Endothelial cell of umbilical vein (primary cell): ENCODE measurements around the gene PITPNM3. TPM values are rescaled to one million over a fixed set of nuclear protein-coding genes. Genes with fewer than 3 reads are reported as not detected.

Experiments used
- BruUV-seq: library from RNA; stranded (reverse); fragments of 400-500 nt; replicated peaks from 2 replicates; lab custom pipeline; 2021; lab: Mats Ljungman, UMichigan
- CTCF ChIA-PET: fragments of 300-600, 350-600 bp; sonication (Branson Sonifier 250); formaldehyde crosslinking; loops from one replicate; lab custom pipeline; 2021; ENCODE audit warnings: antibody characterized with exemption, inconsistent platforms; lab: Charles Lee
- POLR2A ChIA-PET: fragments of 300-600, 350-600 bp; sonication (Branson Sonifier 250); formaldehyde crosslinking; loops from one replicate; lab custom pipeline; 2021; ENCODE audit warnings: antibody characterized with exemption, inconsistent platforms; lab: Charles Lee
- DNase-seq: peaks from one replicate; pipeline ENCODE4 v3.0.0-alpha.2; 2011; ENCODE audit warnings: low read depth, low spot score
- FAIRE-seq: peaks from 2 replicates; lab custom pipeline; 2011; peaks lifted over from hg19 to GRCh38; lab: Jason Lieb, UNC
- H2AFZ ChIP-seq: 2 replicates; pipeline ENCODE4 v1.6.0; 2012; ENCODE audit warnings: low read depth, low read length, control low read depth, inconsistent platforms
- H3K27ac ChIP-seq: 2 replicates; pipeline ENCODE4 v1.5.1; 2011; ENCODE audit warnings: low read depth, mild to moderate bottlenecking, control low read depth, low read length, moderate library complexity; ENCODE audit not compliant: insufficient read depth
- H3K27me3 ChIP-seq, 2 experiments: 2 replicates each; pipeline versions ENCODE4 v1.6.0 to v1.6.1; 2011; ENCODE audit warnings: low read length in 2 of 2, mixed read lengths in 1 of 2; ENCODE audit not compliant: control insufficient read depth in 2 of 2, insufficient read depth in 2 of 2
- H3K36me3 ChIP-seq, 2 experiments: 2 replicates in 1 of 2; 3 replicates in 1 of 2; pipeline ENCODE4 v1.5.1; 2011; ENCODE audit warnings: low read length in 2 of 2, mild to moderate bottlenecking in 1 of 2, moderate library complexity in 1 of 2; ENCODE audit not compliant: control insufficient read depth in 2 of 2, insufficient read depth in 2 of 2; ENCODE audit errors: extremely low read depth in 1 of 2
- H3K4me1 ChIP-seq: 3 replicates; pipeline ENCODE4 v1.5.1; 2011; ENCODE audit warnings: mild to moderate bottlenecking, low read length; ENCODE audit not compliant: control insufficient read depth, insufficient read depth; ENCODE audit errors: extremely low read depth
- H3K4me2 ChIP-seq: 2 replicates; pipeline ENCODE4 v1.6.1; 2011; ENCODE audit warnings: low read length, control low read depth, mixed read lengths; ENCODE audit not compliant: insufficient read depth
- H3K4me3 ChIP-seq, 3 experiments: fragments of 200-600 bp in 1 of 3; sonication (generic), shearing (Covaris generic) in 1 of 3; replicated peaks in 1 of 3; 2 replicates each; pipeline ENCODE4 v1.5.1; 2011 to 2016; ENCODE audit warnings: control low read depth in 3 of 3, low read length in 3 of 3, mild to moderate bottlenecking in 2 of 3, inconsistent platforms in 1 of 3, low read depth in 1 of 3, moderate library complexity in 1 of 3; ENCODE audit not compliant: insufficient read depth in 1 of 3
- H3K79me2 ChIP-seq: 2 replicates; pipeline ENCODE4 v1.6.0; 2012; ENCODE audit warnings: low read length, inconsistent platforms; ENCODE audit not compliant: control insufficient read depth, insufficient read depth
- H3K9ac ChIP-seq: replicated peaks from 2 replicates; pipeline ENCODE3; 2011; ENCODE audit warnings: low read length, control low read depth; ENCODE audit not compliant: insufficient read depth; ENCODE audit errors: extremely low read depth
- H3K9me1 ChIP-seq: replicated peaks from 3 replicates; pipeline ENCODE4 v1.6.0; 2011; ENCODE audit warnings: mild to moderate bottlenecking, low read length; ENCODE audit not compliant: control insufficient read depth, insufficient read depth; ENCODE audit errors: extremely low read depth
- H3K9me3 ChIP-seq: replicated peaks from 2 replicates; pipeline ENCODE4 v1.5.1; 2012; ENCODE audit warnings: low read length, inconsistent platforms; ENCODE audit not compliant: control insufficient read depth, insufficient read depth
- H4K20me1 ChIP-seq: replicated peaks from 2 replicates; pipeline ENCODE3; 2011; ENCODE audit warnings: mild to moderate bottlenecking, low read length; ENCODE audit not compliant: control insufficient read depth, insufficient read depth; ENCODE audit errors: extremely low read depth
- EZH2 ChIP-seq: IDR thresholded peaks from 2 replicates; pipeline ENCODE4 v1.6.1; 2012; ENCODE audit warnings: borderline replicate concordance, low read depth, mild to moderate bottlenecking, moderate library complexity, low read length, inconsistent platforms; ENCODE audit not compliant: severe bottlenecking
- FOS ChIP-seq: IDR thresholded peaks from 2 replicates; pipeline ENCODE4 v1.6.1; 2011; ENCODE audit warnings: mild to moderate bottlenecking, low read length, moderate library complexity, borderline replicate concordance; ENCODE audit not compliant: insufficient read depth
- GATA2 ChIP-seq: IDR thresholded peaks from 2 replicates; pipeline ENCODE4 v1.7.0; 2011; ENCODE audit warnings: low read depth, mild to moderate bottlenecking, moderate library complexity, mixed read lengths, low read length; ENCODE audit not compliant: insufficient read length, insufficient read depth
- JUN ChIP-seq: IDR thresholded peaks from 2 replicates; pipeline ENCODE4 v1.6.1; 2011; ENCODE audit warnings: borderline replicate concordance, low read depth; ENCODE audit not compliant: insufficient read length, insufficient read depth
- MYC ChIP-seq: IDR thresholded peaks from one replicate; pipeline ENCODE4 v1.6.1; 2011; ENCODE audit warnings: mild to moderate bottlenecking, low read depth, low read length
- POLR2A ChIP-seq: IDR thresholded peaks from 2 replicates; pipeline ENCODE4 v1.6.1; 2012; ENCODE audit warnings: low read depth, mild to moderate bottlenecking, control low read depth, low read length
- POLR2AphosphoS5 ChIP-seq: IDR thresholded peaks from 2 replicates; pipeline ENCODE4 v1.6.1; 2012; ENCODE audit warnings: low read depth, mild to moderate bottlenecking, control low read depth, low read length, moderate library complexity; ENCODE audit not compliant: insufficient read depth
- dilution Hi-C: fragments of 300-500 bp; cut with MboI; formaldehyde crosslinking; loops from one replicate; pipeline ENCODE4 v1.15.0; 2019; ENCODE audit warnings: low sequenced_read_pairs; ENCODE audit not compliant: extremely low pct_ligation_motif_present
- intact Hi-C: fragments of 100-400 bp; cut with micrococcal nuclease; formaldehyde crosslinking; loops from one replicate; pipeline ENCODE4 v1.10.0; 2022
- polyA plus RNA-seq, 4 experiments: library from polyadenylated mRNA; depleted of rRNA in 3 of 4; stranded (reverse) in 3 of 4; unstranded in 1 of 4; fragments of >200 nt; gene quantifications; 2 replicates each; pipeline versions ENCODE4 v1.2.1 to v1.2.3, GENCODE V29; 2011 to 2012; ENCODE audit warnings: missing spikeins in 1 of 4
- total RNA-seq: library from RNA; stranded (reverse); gene quantifications from 2 replicates; pipeline ENCODE4 v1.2.3, GENCODE V29; 2021
- TF ChIP-seq, protein P1 (sequence below): IDR thresholded peaks from 2 replicates; pipeline ENCODE4 v1.6.1; 2011; ENCODE audit not compliant: insufficient read depth, insufficient read length
- TF ChIP-seq, protein P2 (sequence below), 2 donors: IDR thresholded peaks; 1 replicate in 1 of 2; 2 replicates in 1 of 2; pipeline ENCODE4 v1.5.1; 2011; ENCODE audit warnings: low read length in 2 of 2, mild to moderate bottlenecking in 2 of 2, moderate library complexity in 2 of 2, control low read depth in 1 of 2, inconsistent platforms in 1 of 2, low read depth in 1 of 2; ENCODE audit not compliant: insufficient read depth in 1 of 2; ENCODE audit errors: extremely low read depth in 1 of 2

PITPNM3 gene
- total and polyA plus RNA-seq, 2 donors (not counting 3 experiments of a cell fraction or from before 2014, with no cell fraction given): 1.0 to 1.9 TPM

DNA sequence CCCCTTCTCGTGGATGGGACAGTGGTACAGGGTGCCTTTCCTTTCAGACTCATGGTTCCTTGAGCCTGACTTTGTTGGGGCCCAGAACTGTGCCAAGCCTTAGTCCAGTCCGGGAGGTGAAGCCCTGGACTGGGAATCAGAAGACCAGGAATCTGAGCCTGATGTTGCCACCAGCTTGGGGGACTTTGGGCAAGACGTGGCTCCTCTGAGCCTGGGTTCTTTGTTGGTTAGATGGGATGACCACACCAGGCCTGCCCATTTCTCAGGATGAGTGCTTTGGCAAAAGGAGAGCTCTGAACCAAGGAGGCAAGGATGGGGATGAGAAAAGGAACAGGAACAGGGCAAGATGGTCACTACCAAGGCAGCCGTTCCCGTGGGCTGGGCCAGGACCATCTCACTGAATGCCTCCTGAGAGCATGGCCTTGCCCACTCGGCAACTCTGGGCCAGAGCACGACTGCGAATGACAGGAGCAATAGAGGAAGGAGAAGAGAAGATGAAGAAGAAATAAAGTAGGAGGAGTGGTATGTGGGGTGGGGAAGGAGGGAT is 32.5 kb downstream of the PITPNM3 start:
- Histone ChIP-seq H3K27me3 (no peaks in the 10 kb centered on the region), H2AFZ (no peak overlapping the region), H3K79me2 (no peaks in the 10 kb centered on the region), H3K4me3 (no peak overlapping the region), H3K27ac (no peak overlapping the region), H4K20me1 (no peaks in the 10 kb centered on the region), H3K9me3 (no peaks in the 10 kb centered on the region), H3K36me3 (no peaks in the 10 kb centered on the region), H3K4me2 (no peak overlapping the region), H3K9ac (no peak overlapping the region), H3K9me1 (no peaks in the 10 kb centered on the region), H3K4me1 (peaks cover 3% of the 10 kb centered on the region)
- TF ChIP-seq MYC (no peak), EZH2 (no peak), JUN (no peak), POLR2A (no peak), POLR2AphosphoS5 (no peak), FOS (no peak), GATA2 (no peak)
- TF ChIP-seq, protein P1, sequence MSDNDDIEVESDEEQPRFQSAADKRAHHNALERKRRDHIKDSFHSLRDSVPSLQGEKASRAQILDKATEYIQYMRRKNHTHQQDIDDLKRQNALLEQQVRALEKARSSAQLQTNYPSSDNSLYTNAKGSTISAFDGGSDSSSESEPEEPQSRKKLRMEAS: no peak
- TF ChIP-seq, protein P2, sequence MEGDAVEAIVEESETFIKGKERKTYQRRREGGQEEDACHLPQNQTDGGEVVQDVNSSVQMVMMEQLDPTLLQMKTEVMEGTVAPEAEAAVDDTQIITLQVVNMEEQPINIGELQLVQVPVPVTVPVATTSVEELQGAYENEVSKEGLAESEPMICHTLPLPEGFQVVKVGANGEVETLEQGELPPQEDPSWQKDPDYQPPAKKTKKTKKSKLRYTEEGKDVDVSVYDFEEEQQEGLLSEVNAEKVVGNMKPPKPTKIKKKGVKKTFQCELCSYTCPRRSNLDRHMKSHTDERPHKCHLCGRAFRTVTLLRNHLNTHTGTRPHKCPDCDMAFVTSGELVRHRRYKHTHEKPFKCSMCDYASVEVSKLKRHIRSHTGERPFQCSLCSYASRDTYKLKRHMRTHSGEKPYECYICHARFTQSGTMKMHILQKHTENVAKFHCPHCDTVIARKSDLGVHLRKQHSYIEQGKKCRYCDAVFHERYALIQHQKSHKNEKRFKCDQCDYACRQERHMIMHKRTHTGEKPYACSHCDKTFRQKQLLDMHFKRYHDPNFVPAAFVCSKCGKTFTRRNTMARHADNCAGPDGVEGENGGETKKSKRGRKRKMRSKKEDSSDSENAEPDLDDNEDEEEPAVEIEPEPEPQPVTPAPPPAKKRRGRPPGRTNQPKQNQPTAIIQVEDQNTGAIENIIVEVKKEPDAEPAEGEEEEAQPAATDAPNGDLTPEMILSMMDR (IDR thresholded peaks at IDR 0.05; ENCODE audit: extremely low read depth in 1 of 2, insufficient read depth in 1 of 2, low read depth in 1 of 2, low read length in 2 of 2): no peak
- intact Hi-C loops: no loop called here
- POLR2A ChIA-PET: no interaction called here
- BruUV-seq: no TSS peak
- DNase-seq (no peak), FAIRE-seq (no peak)
- CTCF ChIA-PET: no interaction called here
- dilution Hi-C loops: no loop called here
